HG03064 (cell line): ENCODE measurements around the gene SAMD4A.

Source experiments
- ATAC-seq: cut with Tn5 transposase; IDR thresholded peaks from one replicate; pipeline ENCODE4 v1.9.1; 2021; ENCODE audit warnings: low read depth; ENCODE audit not compliant: unreplicated experiment

Gene SAMD4A

DNA sequence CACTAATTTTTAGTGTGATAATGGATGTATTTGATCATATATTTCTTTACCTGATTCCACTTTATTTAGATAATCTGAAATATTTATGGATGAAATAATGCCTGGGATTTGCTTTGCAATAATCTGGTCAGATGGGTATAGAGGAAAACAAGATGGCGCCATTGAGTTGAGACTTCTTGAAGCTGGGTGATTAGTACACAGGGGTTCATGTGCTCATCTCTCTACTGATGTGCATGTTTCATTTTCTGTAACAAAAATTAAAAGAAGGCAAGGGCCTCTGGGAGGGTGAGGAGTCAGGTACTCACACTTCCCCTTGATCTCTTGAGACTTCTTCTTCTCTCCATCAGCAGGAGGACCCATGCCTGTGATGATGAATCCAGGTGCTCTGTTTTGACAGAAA, 273.9 kb downstream of the SAMD4A start:
- no peak for ATAC-seq
